HG03175 (cell line): ENCODE data around the gene SRC.

Experiments
- ATAC-seq: cut with Tn5 transposase; IDR thresholded peaks from one replicate; pipeline ENCODE4 v1.9.1; 2021; ENCODE audit warnings: mild to moderate bottlenecking, moderate library complexity; ENCODE audit not compliant: unreplicated experiment

The SRC gene

GRCh38 chr20:37442986-37443385, 97.0 kb downstream of the SRC start:
- ATAC-seq: no peak

DNA sequence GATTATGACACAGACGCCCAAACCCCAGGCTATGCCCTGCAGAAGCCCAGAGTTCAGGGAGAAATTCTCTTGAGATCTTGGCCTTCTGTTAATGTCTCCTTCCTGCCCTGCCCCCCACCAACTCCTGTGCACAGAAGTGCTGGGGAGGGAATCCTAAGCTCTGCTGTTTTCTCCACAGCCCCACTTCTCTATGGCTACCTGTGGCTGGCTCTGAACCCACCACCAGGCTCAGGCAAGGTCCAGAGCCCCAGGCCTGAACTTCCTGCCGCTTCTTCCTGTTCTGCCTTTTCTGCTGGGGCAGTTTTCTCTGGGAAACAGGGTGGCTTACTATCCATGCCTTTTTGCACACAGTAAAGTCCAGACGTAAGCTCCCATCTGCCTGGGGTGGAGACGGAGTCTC, 97.7 kb downstream of the SRC start:
- no peak for ATAC-seq

DNA sequence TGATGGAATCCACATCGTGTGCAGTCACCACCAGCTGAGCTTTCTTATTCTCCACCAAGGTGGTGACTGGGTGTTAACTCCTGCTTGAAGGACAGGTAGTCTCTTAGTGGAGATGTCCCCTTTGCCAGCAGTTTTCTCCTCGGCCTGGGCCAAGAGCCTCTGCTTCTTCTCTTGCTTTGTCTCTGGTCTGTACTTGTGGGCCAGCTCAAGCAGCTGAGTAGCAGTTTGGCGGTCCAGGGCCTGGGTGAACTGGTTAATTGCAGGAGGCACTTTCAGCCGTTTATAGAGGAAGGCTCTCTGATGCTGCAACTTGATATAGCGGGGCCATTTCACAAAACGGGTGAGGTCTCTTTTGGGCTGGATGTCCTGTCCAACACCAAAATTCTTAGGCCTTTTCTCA, 99.1 kb downstream of the SRC start:
- no peak for ATAC-seq

DNA sequence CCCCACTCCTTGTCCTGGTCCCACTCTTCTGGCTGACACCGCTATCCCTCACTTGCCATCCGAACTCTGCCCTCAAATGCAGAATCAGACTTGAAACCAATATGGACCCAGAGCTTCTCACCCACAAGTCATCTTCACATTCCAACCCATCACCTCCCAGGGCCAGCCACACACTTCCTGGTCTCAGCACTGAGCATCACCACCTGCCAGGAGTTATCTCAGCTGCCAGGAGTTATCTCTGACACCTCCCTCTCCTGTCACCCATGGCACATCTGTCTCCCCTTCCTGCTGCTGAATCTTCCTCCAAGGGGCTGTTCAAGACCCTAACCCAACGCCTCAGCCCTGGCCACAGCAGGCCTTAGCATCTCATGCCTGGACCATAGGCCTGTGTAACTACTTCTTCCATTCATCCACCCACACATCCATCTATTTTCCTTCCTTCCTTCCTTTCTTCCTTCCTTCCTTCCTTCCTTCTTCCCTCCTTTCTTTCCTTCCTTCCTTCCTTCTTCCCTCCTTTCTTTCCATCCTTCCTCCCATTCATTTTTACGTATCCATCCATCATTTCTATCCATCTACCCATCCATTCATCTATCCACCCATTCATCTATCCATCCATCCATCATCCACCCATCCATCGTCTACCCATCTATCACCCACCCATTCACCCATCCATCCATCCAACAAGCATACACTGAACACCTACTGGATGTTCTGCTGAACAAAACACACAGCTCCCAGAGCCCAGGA, 100.5 kb downstream of the SRC start:
- no peak for ATAC-seq

DNA sequence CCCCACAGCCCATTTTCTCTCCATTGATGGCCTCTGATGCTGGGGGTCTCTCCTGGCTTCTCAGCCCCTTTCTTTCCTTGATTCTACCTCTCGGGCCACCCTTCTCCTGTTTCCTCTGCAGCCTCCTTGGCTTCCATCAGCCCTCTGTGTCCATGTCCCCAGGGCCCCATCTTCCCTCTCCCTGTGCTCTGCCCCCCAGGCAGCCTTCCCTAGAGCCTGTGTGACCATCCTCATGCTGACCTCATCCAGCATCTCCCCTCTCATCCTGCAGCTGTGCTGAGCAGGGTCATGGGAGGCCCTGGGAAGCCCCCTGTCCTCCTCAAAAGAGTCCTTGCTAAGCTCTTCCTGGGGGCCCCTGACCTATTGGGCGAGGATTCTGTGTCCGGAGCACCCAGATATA, 101.7 kb downstream of the SRC start:
- ATAC-seq: no peak

DNA sequence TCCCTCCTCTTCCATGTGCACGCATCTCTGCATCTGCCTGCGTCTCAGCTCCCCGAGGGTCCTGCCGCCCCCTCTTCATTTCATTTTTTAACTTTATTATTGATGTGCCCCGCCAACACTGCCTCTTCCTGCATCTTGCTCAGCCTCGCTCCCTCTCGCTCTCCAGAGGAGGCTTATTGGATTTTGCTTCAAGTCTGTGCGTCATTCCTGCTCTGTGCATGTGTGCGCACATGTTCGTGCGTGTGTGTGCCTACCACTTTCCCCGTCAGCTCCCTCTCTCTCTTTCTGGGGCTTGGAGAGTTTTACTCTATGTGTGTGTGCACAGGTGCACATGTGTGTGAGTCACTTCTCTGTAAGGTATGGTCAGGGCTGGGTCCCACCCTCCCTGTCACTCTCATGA, 103.3 kb downstream of the SRC start:
- no peak for ATAC-seq

DNA sequence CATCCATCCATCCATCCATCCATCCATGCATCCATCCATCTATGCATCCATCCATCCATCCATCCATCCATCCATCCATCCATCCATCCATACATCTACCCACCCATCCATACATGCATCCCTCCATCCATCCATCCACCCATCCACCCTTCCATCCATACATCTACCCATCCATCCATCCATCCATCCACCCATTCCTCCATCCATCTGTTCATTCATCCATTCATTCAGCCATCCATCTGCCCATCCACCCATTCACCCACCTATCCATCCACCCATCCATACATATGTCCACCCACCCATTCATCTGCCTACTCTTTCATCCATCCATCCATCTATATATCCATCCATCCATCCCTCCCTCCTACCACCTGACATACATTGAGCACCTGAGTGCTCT, 104.4 kb downstream of the SRC start:
- ATAC-seq: no peak

- ATAC-seq: no peak
Observed at GRCh38 chr20:37451616-37452015, 105.7 kb downstream of the SRC start.

DNA sequence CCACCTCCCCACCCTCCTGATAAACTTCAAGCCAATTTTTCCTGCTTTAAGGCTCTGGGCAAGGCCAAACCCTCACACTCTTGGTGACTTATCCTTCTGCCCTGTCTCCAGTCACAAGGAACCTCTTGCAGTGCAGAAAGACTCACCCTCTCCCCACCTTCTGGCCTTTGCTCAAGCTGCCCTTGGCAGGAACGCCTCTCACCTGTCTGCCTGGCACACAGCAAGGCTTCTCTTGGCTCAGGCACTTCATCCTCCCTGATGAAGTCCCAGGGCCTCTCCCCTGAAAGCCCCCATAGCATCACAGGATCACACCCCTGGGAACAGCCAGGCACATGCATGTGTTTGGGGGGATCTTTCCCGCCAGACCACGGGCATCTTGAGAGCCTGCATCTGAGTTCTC, 106.3 kb downstream of the SRC start:
- ATAC-seq: no peak

DNA sequence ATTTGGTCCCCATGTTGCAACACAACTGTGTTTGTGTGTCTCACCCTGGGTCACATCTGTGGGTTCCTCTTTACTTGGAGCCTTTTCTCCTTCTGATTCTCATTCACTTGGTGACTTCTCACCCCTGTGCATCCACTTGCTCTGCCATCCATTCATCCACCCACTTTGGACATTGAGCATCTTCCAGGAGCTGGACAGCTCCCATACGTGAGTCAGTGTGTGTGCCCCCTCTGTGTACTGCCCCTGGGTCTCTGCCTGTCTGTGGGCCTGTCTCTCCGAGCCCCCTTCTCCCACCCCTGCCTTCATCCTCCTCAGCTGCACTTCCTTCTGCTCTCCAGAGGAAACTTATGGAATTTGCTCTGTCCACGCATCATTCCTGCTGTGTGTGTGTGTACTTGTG, 107.3 kb downstream of the SRC start:
- no peak for ATAC-seq

- no peak for ATAC-seq
Observed at GRCh38 chr20:37453836-37454235, 107.9 kb downstream of the SRC start.

- ATAC-seq: no peak
Observed at GRCh38 chr20:37454636-37455385, 108.9 kb downstream of the SRC start.
